Measurements from ENCODE around the gene FUOM. TPM values are rescaled to one million over a fixed set of nuclear protein-coding genes. Genes with fewer than 3 reads are reported as not detected.

Gene FUOM
- total and polyA plus RNA-seq, 2 experiments from 2014 or later, result 30.8 to 33.9 TPM

DNA sequence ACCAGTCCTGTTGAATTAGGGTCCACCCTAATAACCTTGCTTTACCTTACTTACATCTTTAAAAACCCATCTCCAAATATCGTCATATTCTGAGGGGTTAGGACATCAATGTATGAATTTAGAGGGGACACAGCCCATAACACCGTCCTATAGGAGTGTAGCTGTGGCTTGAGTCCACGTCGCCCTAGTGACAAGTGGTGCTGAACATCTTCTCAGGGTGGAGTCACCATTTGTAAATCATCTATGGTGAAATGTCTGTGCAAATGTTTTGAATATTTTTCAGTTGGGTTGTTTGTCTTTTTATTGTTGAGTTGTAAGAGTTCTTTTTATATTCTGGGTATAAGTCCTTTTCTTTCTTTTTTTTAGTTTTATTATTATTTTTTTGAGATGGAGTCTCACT is 15.8 kb downstream of the FUOM start:
- Mint-ChIP-seq H3K36me3 (ENCODE audit: low read depth) (no peaks in the 10 kb centered on the region), H3K27me3 (ENCODE audit: insufficient read depth, low read depth, poor library complexity) (peaks cover 17% of the 10 kb centered on the region), H3K27ac (no peak overlapping the region), H3K9me3 (peaks cover 5% of the 10 kb centered on the region; the same call in 2 of the 3 replicates), H3K4me3 (no peak overlapping the region), H3K4me1 (peaks cover 11% of the 10 kb centered on the region)
- Histone ChIP-seq H3F3A (replicated peaks; ENCODE audit: low read depth) (0 out of 2 replicates have a peak, but pooled peaks cover 3% of the 10 kb centered on the region), H3K79me2 (replicated peaks; ENCODE audit: insufficient read depth) (no peaks in the 10 kb centered on the region), H3K4me3 (no peak overlapping the region), H3K27ac (ENCODE audit: low read depth) (no peak overlapping the region), H3K27me3 (ENCODE audit: insufficient read depth) (peaks cover 8% of the 10 kb centered on the region), H2AFZ (no peak overlapping the region), H3K9me2 (ENCODE audit: insufficient read depth) (no peaks in the 10 kb centered on the region), H3K4me1 (ENCODE audit: insufficient read depth) (no peaks in the 10 kb centered on the region; the same call in 1 of the 2 replicates), H3K36me3 (ENCODE audit: insufficient read depth) (no peaks in the 10 kb centered on the region), H3K4me2 (no peak overlapping the region), H4K20me1 (replicated peaks; ENCODE audit: insufficient read depth) (no peaks in the 10 kb centered on the region)
- ATAC-seq, result no peak
- TF ChIP-seq EZH2 (IDR thresholded peaks at IDR 0.05; ENCODE audit: low read depth, unreplicated experiment) (no peak), NANOG (IDR thresholded peaks at IDR 0.05; ENCODE audit: borderline replicate concordance) (no peak), CREB1 (CRISPR knock-in tag; IDR thresholded peaks at IDR 0.05; ENCODE audit: low read depth) (no peak), STAT1 (IDR thresholded peaks at IDR 0.05; ENCODE audit: unreplicated experiment) (no peak)
- TF ChIP-seq, protein P1, sequence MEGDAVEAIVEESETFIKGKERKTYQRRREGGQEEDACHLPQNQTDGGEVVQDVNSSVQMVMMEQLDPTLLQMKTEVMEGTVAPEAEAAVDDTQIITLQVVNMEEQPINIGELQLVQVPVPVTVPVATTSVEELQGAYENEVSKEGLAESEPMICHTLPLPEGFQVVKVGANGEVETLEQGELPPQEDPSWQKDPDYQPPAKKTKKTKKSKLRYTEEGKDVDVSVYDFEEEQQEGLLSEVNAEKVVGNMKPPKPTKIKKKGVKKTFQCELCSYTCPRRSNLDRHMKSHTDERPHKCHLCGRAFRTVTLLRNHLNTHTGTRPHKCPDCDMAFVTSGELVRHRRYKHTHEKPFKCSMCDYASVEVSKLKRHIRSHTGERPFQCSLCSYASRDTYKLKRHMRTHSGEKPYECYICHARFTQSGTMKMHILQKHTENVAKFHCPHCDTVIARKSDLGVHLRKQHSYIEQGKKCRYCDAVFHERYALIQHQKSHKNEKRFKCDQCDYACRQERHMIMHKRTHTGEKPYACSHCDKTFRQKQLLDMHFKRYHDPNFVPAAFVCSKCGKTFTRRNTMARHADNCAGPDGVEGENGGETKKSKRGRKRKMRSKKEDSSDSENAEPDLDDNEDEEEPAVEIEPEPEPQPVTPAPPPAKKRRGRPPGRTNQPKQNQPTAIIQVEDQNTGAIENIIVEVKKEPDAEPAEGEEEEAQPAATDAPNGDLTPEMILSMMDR (conservative IDR thresholded peaks at IDR 0.05; ENCODE audit: low read depth in 2 of 2), result no peak
- no peak for DNase-seq (ENCODE audit: low spot score)

DNA sequence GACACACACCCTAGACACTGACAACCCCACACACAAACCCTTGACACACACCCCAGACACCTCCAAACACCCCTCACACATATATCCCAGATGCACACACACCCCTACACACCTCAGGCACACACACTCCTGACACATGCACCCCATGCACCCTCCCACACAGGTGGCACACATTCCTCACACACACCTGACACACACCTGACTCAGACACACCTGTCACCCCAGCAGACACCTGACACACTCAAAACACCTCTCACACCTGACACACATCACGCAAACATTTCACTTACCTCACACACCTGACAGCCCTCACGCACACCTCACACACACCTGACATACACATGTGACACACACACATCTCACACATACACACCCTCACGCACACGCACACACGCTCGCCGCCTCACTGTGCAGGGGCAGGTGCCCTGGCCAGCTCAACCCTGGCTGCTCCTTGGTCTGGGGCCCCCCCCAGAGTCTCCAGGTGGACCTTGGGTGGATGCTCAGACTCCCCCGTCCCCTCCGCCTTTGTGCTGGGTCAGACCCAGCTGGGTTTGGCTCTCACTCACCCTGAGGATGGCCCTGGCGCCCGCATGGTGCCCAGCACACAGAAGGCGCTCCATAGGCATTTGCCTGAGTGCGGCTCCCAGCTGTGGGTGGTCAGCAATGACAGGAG is 18.0 kb downstream of the FUOM start:
- H3K36me3 Mint-ChIP-seq (ENCODE audit: low read depth), result no peaks in the 10 kb centered on the region
- Histone ChIP-seq H3K27me3 (ENCODE audit: insufficient read depth) (peaks cover 30% of the 10 kb centered on the region), H3K9me2 (ENCODE audit: insufficient read depth) (no peaks in the 10 kb centered on the region), H3F3A (replicated peaks; ENCODE audit: low read depth) (0 out of 2 replicates have a peak, but pooled peaks cover 3% of the 10 kb centered on the region), H3K79me2 (replicated peaks; ENCODE audit: insufficient read depth) (no peaks in the 10 kb centered on the region), H2AFZ (no peak overlapping the region), H3K4me2 (no peak overlapping the region), H4K20me1 (replicated peaks; ENCODE audit: insufficient read depth) (no peaks in the 10 kb centered on the region), H3K4me1 (ENCODE audit: insufficient read depth) (no peaks in the 10 kb centered on the region), H3K4me3 (no peak overlapping the region), H3K36me3 (ENCODE audit: insufficient read depth) (no peaks in the 10 kb centered on the region), H3K27ac (ENCODE audit: low read depth) (no peak overlapping the region)
- peaks cover 22% of the 10 kb centered on the region for H3K27me3 Mint-ChIP-seq (ENCODE audit: insufficient read depth, low read depth, poor library complexity)
- no peak overlapping the region for H3K4me3 Mint-ChIP-seq
- H3K9me3 Mint-ChIP-seq, result peaks cover 5% of the 10 kb centered on the region; the same call in 2 of the 3 replicates
- ATAC-seq (no peak), DNase-seq (ENCODE audit: low spot score) (no peak)
- H3K4me1 Mint-ChIP-seq, result peaks cover 8% of the 10 kb centered on the region
- no peak overlapping the region for H3K27ac Mint-ChIP-seq
- TF ChIP-seq ZNF331 (CRISPR knock-in tag; IDR thresholded peaks at IDR 0.05; ENCODE audit: low read depth), result no peak
- no peak for TF ChIP-seq POLR2AphosphoS5 (IDR thresholded peaks at IDR 0.05; ENCODE audit: low read depth)
- no peak for TF ChIP-seq EZH2 (IDR thresholded peaks at IDR 0.05; ENCODE audit: low read depth, unreplicated experiment)
- no peak for TF ChIP-seq EZH2phosphoT487 (IDR thresholded peaks at IDR 0.05; ENCODE audit: unreplicated experiment)
- TF ChIP-seq, protein P2, sequence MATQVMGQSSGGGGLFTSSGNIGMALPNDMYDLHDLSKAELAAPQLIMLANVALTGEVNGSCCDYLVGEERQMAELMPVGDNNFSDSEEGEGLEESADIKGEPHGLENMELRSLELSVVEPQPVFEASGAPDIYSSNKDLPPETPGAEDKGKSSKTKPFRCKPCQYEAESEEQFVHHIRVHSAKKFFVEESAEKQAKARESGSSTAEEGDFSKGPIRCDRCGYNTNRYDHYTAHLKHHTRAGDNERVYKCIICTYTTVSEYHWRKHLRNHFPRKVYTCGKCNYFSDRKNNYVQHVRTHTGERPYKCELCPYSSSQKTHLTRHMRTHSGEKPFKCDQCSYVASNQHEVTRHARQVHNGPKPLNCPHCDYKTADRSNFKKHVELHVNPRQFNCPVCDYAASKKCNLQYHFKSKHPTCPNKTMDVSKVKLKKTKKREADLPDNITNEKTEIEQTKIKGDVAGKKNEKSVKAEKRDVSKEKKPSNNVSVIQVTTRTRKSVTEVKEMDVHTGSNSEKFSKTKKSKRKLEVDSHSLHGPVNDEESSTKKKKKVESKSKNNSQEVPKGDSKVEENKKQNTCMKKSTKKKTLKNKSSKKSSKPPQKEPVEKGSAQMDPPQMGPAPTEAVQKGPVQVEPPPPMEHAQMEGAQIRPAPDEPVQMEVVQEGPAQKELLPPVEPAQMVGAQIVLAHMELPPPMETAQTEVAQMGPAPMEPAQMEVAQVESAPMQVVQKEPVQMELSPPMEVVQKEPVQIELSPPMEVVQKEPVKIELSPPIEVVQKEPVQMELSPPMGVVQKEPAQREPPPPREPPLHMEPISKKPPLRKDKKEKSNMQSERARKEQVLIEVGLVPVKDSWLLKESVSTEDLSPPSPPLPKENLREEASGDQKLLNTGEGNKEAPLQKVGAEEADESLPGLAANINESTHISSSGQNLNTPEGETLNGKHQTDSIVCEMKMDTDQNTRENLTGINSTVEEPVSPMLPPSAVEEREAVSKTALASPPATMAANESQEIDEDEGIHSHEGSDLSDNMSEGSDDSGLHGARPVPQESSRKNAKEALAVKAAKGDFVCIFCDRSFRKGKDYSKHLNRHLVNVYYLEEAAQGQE (IDR thresholded peaks at IDR 0.05; ENCODE audit: unreplicated experiment), result no peak
- TF ChIP-seq, protein P3, sequence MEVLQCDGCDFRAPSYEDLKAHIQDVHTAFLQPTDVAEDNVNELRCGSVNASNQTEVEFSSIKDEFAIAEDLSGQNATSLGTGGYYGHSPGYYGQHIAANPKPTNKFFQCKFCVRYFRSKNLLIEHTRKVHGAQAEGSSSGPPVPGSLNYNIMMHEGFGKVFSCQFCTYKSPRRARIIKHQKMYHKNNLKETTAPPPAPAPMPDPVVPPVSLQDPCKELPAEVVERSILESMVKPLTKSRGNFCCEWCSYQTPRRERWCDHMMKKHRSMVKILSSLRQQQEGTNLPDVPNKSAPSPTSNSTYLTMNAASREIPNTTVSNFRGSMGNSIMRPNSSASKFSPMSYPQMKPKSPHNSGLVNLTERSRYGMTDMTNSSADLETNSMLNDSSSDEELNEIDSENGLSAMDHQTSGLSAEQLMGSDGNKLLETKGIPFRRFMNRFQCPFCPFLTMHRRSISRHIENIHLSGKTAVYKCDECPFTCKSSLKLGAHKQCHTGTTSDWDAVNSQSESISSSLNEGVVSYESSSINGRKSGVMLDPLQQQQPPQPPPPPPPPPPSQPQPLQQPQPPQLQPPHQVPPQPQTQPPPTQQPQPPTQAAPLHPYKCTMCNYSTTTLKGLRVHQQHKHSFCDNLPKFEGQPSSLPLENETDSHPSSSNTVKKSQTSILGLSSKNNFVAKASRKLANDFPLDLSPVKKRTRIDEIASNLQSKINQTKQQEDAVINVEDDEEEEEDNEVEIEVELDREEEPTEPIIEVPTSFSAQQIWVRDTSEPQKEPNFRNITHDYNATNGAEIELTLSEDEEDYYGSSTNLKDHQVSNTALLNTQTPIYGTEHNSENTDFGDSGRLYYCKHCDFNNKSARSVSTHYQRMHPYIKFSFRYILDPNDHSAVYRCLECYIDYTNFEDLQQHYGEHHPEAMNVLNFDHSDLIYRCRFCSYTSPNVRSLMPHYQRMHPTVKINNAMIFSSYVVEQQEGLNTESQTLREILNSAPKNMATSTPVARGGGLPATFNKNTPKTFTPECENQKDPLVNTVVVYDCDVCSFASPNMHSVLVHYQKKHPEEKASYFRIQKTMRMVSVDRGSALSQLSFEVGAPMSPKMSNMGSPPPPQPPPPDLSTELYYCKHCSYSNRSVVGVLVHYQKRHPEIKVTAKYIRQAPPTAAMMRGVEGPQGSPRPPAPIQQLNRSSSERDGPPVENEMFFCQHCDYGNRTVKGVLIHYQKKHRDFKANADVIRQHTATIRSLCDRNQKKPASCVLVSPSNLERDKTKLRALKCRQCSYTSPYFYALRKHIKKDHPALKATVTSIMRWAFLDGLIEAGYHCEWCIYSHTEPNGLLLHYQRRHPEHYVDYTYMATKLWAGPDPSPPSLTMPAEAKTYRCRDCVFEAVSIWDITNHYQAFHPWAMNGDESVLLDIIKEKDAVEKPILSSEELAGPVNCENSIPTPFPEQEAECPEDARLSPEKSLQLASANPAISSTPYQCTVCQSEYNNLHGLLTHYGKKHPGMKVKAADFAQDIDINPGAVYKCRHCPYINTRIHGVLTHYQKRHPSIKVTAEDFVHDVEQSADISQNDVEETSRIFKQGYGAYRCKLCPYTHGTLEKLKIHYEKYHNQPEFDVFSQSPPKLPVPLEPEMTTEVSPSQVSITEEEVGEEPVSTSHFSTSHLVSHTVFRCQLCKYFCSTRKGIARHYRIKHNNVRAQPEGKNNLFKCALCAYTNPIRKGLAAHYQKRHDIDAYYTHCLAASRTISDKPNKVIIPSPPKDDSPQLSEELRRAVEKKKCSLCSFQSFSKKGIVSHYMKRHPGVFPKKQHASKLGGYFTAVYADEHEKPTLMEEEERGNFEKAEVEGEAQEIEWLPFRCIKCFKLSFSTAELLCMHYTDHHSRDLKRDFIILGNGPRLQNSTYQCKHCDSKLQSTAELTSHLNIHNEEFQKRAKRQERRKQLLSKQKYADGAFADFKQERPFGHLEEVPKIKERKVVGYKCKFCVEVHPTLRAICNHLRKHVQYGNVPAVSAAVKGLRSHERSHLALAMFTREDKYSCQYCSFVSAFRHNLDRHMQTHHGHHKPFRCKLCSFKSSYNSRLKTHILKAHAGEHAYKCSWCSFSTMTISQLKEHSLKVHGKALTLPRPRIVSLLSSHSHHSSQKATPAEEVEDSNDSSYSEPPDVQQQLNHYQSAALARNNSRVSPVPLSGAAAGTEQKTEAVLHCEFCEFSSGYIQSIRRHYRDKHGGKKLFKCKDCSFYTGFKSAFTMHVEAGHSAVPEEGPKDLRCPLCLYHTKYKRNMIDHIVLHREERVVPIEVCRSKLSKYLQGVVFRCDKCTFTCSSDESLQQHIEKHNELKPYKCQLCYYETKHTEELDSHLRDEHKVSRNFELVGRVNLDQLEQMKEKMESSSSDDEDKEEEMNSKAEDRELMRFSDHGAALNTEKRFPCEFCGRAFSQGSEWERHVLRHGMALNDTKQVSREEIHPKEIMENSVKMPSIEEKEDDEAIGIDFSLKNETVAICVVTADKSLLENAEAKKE (CRISPR knock-in tag; IDR thresholded peaks at IDR 0.05), result no peak

Data from GM23338 (cell line).